ENCODE results near the gene ACTR3.
A peak's percentile ranks its signal among the peaks of the same experiment; 100 is the strongest.
"Not testable (repeated sequence)": the region's sequence is repeated elsewhere in the genome, so short reads cannot be mapped to it uniquely, and the experiment has no call there.

Gene ACTR3

GRCh38 chr2:113905886-113906285 is 16.0 kb downstream of the ACTR3 start:
- no peak for DNase-seq (ENCODE audit: low read depth)

- no peak for DNase-seq (ENCODE audit: low read depth)
Observed at GRCh38 chr2:113906647-113907046, 16.8 kb downstream of the ACTR3 start.

DNA sequence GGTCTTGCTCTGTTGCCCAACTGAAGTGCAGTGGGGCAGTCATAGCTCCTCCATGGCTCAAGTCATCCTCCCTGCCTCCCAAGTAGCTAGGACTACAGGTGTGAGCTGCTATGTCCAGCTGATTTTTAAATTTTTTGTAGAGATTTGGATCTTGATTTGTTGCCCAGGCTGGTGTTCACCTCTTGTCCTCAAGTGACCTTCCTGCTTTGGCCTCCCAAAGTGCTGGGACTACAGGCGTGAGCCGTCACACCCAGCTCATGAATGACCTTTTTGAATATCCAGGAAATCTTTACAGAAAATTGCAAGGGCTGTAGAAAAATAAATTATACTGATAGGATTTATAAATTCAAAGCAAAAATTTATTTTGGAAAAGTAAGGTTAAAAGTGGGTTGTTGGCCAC is 17.4 kb downstream of the ACTR3 start:
- DNase-seq (ENCODE audit: low read depth), result no peak

GRCh38 chr2:113910110-113910717 is 20.3 kb downstream of the ACTR3 start:
- DNase-seq (ENCODE audit: low read depth), result peak; percentile 56

GRCh38 chr2:113910967-113911678 is 21.2 kb downstream of the ACTR3 start:
- no peak for DNase-seq (ENCODE audit: low read depth)

- DNase-seq (ENCODE audit: low read depth), result no peak
Observed at GRCh38 chr2:113915082-113915819, 25.4 kb downstream of the ACTR3 start.

DNA sequence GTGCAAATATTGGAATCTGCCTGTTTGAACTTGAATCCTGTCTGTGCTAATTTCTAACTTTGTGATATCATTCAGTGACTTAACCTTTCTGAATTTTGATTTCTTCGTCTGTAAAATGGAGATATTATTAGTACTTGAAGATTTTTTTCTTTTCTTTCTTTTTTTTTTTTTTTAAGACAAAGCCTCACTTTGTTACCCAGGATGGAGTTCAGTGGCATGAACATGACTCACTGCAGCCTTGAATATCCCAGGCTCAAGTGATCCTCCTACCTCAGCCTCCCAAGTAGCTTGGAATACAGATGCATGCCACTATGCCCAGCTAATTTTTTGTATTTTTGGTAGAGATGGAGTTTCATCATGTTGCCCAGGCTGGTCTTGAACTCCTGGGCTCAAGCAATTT is 28.3 kb downstream of the ACTR3 start:
- DNase-seq (ENCODE audit: low read depth), result no peak

GRCh38 chr2:113920996-113921395 is 31.1 kb downstream of the ACTR3 start:
- no peak for DNase-seq (ENCODE audit: low read depth)

DNA sequence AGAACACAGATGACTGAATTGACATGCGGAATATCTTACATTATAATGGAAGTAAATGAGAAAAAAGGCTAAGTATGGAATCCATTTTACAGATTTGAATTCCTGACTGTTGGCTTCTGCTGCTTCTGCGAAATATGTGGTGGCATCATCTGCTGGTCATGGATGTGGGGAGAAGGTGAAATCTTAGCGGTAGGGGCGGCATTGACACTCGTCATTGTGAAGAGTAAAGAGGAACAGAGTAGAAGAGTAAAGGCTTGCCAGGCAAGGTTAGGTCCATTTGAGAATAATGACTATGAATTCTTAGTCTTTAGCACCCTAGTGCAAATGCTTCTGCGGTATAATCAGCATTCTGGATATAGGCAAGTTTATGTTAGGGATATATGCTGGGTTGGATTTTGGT is 32.4 kb downstream of the ACTR3 start:
- DNase-seq (ENCODE audit: low read depth), result no peak

- no peak for DNase-seq (ENCODE audit: low read depth)
Observed at GRCh38 chr2:113922784-113923183, 32.9 kb downstream of the ACTR3 start.

DNA sequence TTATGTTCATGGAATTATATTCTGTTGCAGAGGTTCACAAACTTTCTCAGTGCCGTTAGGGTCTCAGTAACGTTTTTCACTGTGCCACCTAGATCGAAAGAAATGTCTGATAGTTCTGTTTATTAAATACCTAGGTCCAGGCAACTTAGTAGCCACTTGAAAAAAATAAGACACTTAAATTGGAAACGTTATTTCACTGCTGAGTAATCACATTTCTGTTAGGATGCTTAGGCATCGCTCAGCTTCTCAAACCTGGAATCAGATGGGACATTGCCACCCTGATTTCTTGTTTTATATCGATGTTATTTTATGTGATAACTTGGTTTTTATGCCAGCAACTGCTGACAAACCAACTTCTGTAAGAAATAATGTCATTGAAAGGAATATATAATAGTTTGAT is 36.0 kb downstream of the ACTR3 start:
- no peak for DNase-seq (ENCODE audit: low read depth)

DNA sequence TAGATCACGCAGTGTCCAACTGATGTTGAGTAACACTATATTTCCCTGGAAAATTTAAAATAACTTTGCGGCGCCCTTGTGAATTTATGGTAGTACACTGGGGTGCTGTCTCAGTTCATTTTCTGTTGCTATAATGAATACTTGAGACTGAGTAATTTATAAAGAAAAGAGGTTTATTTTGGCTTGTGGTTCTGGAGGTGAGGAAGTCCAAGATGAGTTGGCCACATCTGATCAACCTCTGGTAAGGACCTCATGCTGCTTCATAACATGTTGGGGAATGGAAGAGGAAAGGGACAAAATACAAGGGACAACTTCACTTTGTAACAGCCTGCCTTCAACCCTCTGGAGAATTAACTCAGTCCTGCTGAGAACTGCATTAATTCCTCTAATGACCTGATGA is 36.4 kb downstream of the ACTR3 start:
- no peak for DNase-seq (ENCODE audit: low read depth)

GRCh38 chr2:113930448-113930847 is 40.6 kb downstream of the ACTR3 start:
- no peak for DNase-seq (ENCODE audit: low read depth)

- DNase-seq (ENCODE audit: low read depth), result no peak
Observed at GRCh38 chr2:113937501-113937900, 47.6 kb downstream of the ACTR3 start.

DNA sequence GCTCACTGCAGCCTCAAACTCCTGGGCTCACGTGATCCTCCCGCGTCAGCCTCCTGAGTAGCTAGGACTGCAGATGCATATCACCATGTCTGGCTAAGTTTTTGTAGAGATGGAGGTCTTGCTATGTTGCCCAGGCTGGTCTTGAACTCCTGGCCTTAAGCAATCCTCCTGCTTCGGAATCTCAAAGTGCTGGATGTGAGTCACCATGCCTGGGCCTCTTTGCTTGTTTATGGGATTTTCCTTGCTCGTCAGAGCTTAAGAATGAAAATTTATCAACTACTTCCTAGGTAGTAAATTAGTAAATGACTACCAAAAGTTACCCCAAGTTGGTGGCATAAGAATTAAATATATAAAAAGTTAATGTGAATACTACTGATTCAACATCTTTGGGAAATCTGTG is 51.0 kb downstream of the ACTR3 start:
- DNase-seq (ENCODE audit: low read depth), result no peak

DNA sequence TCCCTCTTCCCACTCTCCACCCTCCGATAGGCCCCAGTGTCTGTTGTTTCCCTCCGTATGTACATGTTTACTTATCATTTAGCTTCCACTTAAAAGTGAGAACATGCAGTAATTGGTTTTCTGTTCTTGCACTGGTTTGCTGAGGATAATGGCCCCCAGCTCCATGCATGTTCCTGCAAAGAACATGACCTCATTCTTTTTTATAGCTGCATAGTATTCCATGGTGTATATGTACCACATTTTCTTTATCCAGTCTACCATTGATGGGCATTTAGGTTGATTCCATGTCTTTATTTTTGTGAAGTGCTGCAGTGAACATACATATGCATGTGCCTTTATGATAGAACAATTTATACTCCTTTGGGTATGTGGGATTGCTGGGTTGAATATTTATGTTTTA is 55.9 kb downstream of the ACTR3 start:
- DNase-seq (ENCODE audit: low read depth), result not testable (repeated sequence)

- DNase-seq (ENCODE audit: low read depth), result not testable (repeated sequence)
Observed at GRCh38 chr2:113950906-113951305, 61.0 kb downstream of the ACTR3 start.

DNA sequence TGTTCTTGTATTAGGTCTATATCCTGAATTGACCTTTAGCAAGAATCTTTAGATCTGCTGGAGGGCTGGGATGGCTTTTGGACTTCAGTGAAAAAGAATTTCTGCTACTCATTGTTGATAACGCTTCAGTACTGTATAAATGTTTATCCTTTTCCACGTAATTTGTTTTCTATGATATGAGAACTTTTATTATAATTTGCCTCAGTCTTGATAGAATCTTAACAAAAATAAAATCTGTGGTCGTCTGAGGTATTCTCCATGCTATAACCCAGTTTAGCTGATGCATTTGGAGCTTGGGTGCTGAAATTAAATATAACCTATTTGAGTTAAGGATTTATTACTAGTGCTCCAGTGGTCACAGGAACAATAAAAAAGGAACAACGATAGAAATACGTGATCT is 71.1 kb downstream of the ACTR3 start:
- no peak for DNase-seq (ENCODE audit: low read depth)

DNA sequence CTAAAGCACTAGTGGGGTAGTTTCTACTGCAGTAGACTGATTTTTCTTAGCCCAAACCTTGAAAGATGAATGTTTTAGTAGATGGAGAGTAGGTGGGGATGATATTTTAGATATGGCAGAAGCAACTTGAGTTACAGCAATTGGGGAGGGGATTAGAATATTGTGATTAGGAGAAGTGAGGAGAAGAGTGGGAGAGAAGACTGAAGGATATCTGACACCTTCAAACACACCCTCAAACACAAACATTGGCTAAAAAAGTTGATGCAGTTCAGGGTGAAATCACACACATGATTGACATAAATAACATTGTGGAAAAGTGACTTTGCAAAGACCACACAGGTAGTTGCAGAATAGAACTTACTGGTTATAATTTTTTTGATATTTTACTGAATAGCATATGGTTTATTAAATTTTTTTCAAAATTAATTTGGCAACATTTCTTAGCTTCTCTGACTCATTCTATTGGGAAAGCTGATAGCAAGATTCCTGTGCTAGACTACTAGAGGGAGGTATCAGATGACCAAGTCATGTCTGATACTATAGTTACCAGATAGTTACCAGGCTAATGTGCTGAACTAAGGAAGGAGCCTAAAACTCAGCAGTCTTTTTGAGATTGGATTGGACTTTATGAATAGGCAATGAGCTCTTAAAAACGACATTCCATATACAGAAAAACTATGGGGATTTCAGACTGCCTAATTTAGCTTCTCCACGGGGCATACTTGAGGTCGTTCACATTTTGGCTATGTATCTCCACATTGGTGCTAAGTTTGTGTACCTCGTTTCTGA is 73.0 kb downstream of the ACTR3 start:
- no peak for DNase-seq (ENCODE audit: low read depth)

GRCh38 chr2:113963965-113964364 is 74.1 kb downstream of the ACTR3 start:
- no peak for DNase-seq (ENCODE audit: low read depth)

GRCh38 chr2:113964436-113964835 is 74.5 kb downstream of the ACTR3 start:
- no peak for DNase-seq (ENCODE audit: low read depth)

DNA sequence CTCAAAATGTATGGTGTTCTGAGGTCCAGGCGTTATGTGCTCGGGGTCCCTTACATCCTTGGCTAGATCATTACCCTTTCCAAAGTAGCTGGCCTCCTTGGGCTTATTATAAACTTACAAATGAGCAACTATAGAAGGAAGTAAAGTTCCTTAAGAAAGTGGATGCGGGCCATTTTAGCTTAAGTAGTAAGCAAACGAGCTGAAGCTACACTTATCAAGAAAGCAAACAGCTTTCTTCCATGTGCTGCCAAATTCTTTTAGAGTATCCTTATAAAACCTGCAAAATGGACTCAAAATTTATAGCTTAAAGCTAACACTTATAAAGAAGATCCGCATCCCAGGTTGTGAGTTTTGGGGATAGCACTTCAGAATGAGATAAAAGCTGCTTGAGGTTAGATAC is 75.3 kb downstream of the ACTR3 start:
- DNase-seq (ENCODE audit: low read depth), result no peak

DNA sequence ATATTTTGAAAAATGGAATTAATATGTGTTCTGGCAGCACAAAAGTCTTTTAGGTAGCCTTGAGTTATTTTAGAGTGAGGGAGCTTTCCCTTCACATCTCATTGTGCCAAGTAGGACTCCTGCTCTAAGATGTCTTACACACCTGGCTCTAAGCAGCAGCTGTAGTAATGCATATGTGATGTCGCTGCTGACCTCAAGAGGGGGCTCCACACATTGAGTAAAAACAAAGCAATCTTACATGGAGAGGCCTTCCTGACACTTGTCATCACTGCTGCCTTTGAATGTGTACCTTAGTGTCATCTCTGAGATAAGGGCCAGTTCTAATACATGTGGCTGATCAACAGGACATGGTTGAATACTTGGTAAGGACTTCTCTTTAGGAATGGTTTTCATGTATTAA is 75.8 kb downstream of the ACTR3 start:
- no peak for DNase-seq (ENCODE audit: low read depth)

All from stimulated activated CD8-positive, alpha-beta memory T cell treated with anti-CD3 and anti-CD28 coated beads, Interleukin-12 subunit alpha, Interleukin-12 subunit beta, amount 100 ng/mL, for 1 hour (primary cell).